Activated CD4-positive, alpha-beta T cell treated with anti-CD3 and anti-CD28 coated beads, Interleukin-2, amount 10 ng/mL, durations not matched to agents 24 days and 14 days (primary cell): ENCODE data around the gene CD53. TPM values are rescaled to one million over a fixed set of nuclear protein-coding genes. Genes with fewer than 3 reads are reported as not detected.
A peak's percentile ranks its signal among the peaks of the same experiment; 100 is the strongest.

ENCODE experiments used
- DNase-seq: peaks from one replicate; pipeline ENCODE4 v3.0.0; 2022
- H3K27ac Mint-ChIP-seq: one replicate; pipeline ENCODE4 v1.8.0; 2022; ENCODE audit warnings: mild to moderate bottlenecking, mixed read lengths
- H3K27me3 Mint-ChIP-seq: one replicate; pipeline ENCODE4 v1.8.0; 2022; ENCODE audit warnings: mixed read lengths
- H3K36me3 Mint-ChIP-seq: one replicate; pipeline ENCODE4 v1.8.0; 2022; ENCODE audit warnings: low read depth, mild to moderate bottlenecking, mixed read lengths
- H3K4me1 Mint-ChIP-seq: one replicate; pipeline ENCODE4 v1.8.0; 2021; ENCODE audit warnings: mixed read lengths
- H3K4me3 Mint-ChIP-seq: one replicate; pipeline ENCODE4 v1.8.0; 2022; ENCODE audit warnings: mild to moderate bottlenecking, moderate library complexity, mixed read lengths
- H3K9me3 Mint-ChIP-seq: one replicate; pipeline ENCODE4 v1.8.0; 2021; ENCODE audit warnings: mixed read lengths
- intact Hi-C: fragments of 100-400 bp; cut with micrococcal nuclease; formaldehyde crosslinking; loops from one replicate; pipeline ENCODE4 v1.15.1; 2023
- total RNA-seq: library from RNA; stranded (reverse); gene quantifications from 2 replicates; pipeline ENCODE4 v1.2.3, GENCODE V29; 2022

Gene CD53
- total RNA-seq, 1 donor from 2014 or later: 185 TPM

DNA sequence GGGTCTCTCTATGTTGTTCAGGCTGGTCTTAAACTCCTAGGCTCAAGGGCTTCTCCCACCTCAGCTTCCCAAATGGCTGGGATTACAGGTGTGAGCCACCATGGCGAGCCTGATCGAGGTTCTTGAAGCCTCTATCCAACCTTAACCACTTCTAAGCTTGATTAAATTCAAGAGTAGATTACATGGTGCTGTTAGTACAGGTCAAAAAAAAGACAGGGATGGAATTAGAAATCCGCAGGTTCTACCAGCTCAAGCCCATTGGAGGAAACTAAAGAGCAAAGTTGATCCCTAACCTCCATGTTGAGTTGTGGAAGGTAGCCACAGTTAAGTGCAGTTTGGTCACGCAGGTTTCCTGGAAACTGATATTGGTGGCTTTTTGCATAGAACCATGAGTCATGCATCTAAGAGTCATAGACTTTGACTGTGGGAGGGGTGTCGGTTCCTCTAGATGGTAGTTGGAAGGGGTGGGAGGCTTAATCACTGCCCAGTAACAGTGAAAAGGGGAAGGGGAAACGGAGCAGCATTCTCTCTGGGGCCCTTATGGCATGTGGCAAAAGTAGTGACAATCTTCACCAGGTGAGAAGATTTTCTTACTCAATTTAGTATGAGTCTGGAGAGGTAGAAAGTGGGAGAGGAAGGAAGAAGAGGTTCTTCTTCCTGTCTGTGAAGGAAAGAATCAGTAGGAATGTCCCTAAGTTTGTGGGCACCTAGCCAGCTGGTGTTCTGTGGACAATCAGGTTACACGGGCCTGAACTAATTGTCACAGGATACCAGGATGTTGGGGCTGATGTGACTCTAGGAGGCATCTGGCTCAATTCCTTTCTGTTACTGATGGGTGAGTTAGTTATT is 7.0 kb downstream of the CD53 start:
- Mint-ChIP-seq H3K27me3 (no peaks in the 10 kb centered on the region), H3K27ac (peak overlapping the region; percentile 99), H3K4me1 (peaks cover 65% of the 10 kb centered on the region), H3K9me3 (peaks cover 3% of the 10 kb centered on the region), H3K36me3 (peaks cover 53% of the 10 kb centered on the region), H3K4me3 (peak overlapping the region; percentile 84)
- DNase-seq: peak; percentile 91
- intact Hi-C loops: loop anchor here (1.0 to 10.0 kb wide), 12 partner anchors 17 to 877 kb away; partner anchors contain the start of genes CEPT1, DDX20, DENND2D and DRAM2

DNA sequence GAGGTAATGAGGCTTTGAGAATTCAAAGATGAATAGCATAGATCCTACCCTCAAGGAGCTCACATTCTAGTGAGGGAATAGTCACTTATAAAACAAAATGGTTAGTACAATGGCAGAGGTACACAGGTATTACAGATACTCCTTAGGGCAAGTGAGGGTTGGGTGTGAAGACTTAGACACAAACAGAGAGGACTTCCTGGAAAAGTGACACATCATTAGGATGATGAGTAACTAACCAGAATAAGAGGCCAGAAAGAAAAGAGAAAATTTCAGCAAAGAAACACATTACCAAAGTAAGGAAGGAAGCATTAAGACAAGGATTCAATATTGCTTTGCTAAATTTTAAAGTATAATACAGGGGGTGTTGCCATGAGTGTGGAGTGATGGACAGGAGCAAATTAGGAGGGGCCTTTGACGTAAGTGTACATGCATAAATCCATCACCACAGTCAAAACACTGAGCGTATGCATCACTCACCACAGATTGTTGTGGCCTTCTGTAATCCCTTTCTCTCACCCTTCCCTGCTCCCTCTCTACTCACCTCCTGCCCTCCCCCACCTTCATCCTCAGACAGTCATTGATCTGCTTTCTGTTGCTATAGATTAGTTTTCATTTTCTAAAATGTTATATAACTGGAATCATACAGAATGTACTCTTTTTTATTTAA is 7.9 kb downstream of the CD53 start:
- DNase-seq: peak; percentile 85
- Mint-ChIP-seq H3K4me1 (peaks cover 62% of the 10 kb centered on the region), H3K36me3 (peaks cover 49% of the 10 kb centered on the region), H3K9me3 (peaks cover 3% of the 10 kb centered on the region), H3K27me3 (no peaks in the 10 kb centered on the region), H3K4me3 (peak overlapping the region; percentile 84), H3K27ac (peak overlapping the region; percentile 99)
- intact Hi-C loops: loop anchor here (1.0 to 5.0 kb wide), 9 partner anchors 8 to 542 kb away; partner anchors contain the start of genes CD53, DENND2D and RBM15

DNA sequence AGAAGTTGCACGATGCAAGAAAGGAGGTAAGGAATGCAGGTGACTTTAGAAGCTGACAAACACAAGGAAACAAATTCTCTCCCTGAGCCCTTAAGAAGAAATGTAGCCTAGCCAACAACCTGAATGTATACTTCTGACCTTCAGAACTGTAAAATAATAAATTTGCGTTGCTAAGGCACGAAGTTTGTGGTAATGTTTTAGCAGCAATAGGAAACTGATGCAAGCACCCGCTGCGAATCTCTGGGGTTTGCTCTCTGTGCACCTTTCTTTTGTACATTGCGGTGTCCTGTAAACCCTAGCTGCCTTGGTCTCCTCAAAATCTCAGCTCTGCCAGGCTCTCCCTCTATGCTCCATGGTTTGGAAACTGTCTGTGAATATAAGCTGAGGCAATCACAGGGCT is 15.1 kb downstream of the CD53 start:
- H3K4me3 Mint-ChIP-seq: peak overlapping the region; percentile 49
- peaks cover 66% of the 10 kb centered on the region for H3K4me1 Mint-ChIP-seq
- no peaks in the 10 kb centered on the region for H3K9me3 Mint-ChIP-seq
- DNase-seq: no peak
- intact Hi-C loops: loop anchor here (1.0 kb wide), 1 partner anchor 13 kb away; no protein-coding TSS in a partner anchor
- peak overlapping the region; percentile 67 for H3K27ac Mint-ChIP-seq
- no peaks in the 10 kb centered on the region for H3K27me3 Mint-ChIP-seq
- peaks cover 57% of the 10 kb centered on the region for H3K36me3 Mint-ChIP-seq

GRCh38 chr1:110888641-110889040 is 15.7 kb downstream of the CD53 start:
- Mint-ChIP-seq H3K27ac (peak overlapping the region; percentile 46), H3K36me3 (peaks cover 60% of the 10 kb centered on the region), H3K4me1 (peaks cover 67% of the 10 kb centered on the region), H3K4me3 (peak overlapping the region; percentile 19), H3K9me3 (no peaks in the 10 kb centered on the region), H3K27me3 (no peaks in the 10 kb centered on the region)
- intact Hi-C loops: loop anchor here (1.0 kb wide), 1 partner anchor 13 kb away; no protein-coding TSS in a partner anchor
- no peak for DNase-seq

- H3K27me3 Mint-ChIP-seq: no peaks in the 10 kb centered on the region
- H3K4me1 Mint-ChIP-seq: peaks cover 73% of the 10 kb centered on the region
- peaks cover 71% of the 10 kb centered on the region for H3K36me3 Mint-ChIP-seq
- no peaks in the 10 kb centered on the region for H3K9me3 Mint-ChIP-seq
- no peak for DNase-seq
- H3K4me3 Mint-ChIP-seq: peak overlapping the region; percentile 47
- H3K27ac Mint-ChIP-seq: peak overlapping the region; percentile 89
- intact Hi-C loops: no loop called here
Observed at GRCh38 chr1:110890474-110891196, 17.7 kb downstream of the CD53 start.

DNA sequence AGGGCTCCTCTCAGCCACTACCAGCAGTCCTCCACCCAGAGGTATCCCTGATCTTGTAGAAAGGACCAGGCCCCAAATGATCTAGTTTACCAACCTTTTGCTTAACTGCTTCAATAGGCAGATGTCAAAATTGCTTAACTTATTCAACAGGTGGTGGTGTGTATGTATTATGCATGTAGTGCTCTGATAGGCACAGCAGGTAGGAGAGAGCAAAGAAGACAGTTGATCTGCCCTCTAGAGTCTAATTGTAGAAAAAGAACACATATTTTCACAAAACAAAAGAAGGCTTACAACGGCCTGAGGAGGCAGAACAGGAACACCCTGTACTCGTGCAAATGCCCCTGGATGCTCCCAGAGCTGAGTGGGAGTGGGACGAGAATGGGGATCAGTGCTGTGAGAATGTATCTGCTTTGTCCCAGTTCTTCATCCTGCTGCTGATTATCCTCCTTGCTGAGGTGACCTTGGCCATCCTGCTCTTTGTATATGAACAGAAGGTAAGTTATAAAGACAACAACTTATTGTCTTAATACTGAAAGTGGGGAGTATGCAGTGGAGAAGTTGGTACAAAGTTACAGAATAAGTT is 21.1 kb downstream of the CD53 start:
- intact Hi-C loops: no loop called here
- Mint-ChIP-seq H3K4me1 (peaks cover 83% of the 10 kb centered on the region), H3K4me3 (peak overlapping the region; percentile 37), H3K36me3 (peaks cover 79% of the 10 kb centered on the region), H3K27ac (peak overlapping the region; percentile 60), H3K9me3 (no peaks in the 10 kb centered on the region), H3K27me3 (no peaks in the 10 kb centered on the region)
- peak; percentile 59 for DNase-seq

DNA sequence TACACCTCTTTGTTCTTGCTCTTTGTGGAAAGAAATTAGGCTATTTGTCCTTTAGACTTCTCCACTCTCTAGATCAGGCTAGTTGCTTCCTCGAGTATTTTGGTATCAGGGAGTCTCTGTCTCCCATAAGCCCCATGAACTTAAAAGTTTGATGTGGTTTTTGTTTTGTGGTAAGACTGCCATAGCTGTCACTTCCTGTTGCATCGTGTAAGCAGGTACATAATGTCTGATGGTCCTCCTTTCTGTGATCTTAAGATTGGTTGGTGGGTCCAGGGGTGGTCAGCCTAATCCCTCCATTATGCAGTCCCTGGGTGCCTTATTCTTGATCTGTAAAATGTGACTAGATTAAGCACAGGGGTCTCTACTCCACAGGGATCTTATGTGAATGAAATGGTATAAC is 23.1 kb downstream of the CD53 start:
- H3K4me3 Mint-ChIP-seq: peak overlapping the region; percentile 57
- no peaks in the 10 kb centered on the region for H3K27me3 Mint-ChIP-seq
- peak; percentile 76 for DNase-seq
- peaks cover 73% of the 10 kb centered on the region for H3K4me1 Mint-ChIP-seq
- peak overlapping the region; percentile 89 for H3K27ac Mint-ChIP-seq
- peaks cover 91% of the 10 kb centered on the region for H3K36me3 Mint-ChIP-seq
- intact Hi-C loops: loop anchor here (2.0 to 5.0 kb wide), 2 partner anchors 15 to 34 kb away; no protein-coding TSS in a partner anchor
- H3K9me3 Mint-ChIP-seq: no peaks in the 10 kb centered on the region

DNA sequence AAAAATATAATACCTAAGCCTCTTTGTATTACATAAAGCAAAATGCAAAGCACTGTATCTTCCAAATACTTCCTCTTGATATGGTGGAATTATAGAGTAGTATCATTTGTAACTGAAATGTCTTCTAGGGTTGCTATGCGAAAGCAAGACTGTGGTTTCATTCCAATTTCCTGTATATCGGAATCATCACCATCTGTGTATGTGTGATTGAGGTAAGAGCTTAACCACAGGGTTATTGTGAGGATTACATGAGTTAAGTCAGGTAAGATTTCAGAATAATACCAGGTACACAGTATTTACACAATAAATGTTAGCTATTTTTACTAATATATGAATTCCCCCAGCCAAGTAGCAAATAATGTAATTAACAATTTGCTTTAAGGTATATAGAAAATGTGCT is 24.7 kb downstream of the CD53 start:
- intact Hi-C loops: loop anchor here (2.0 to 5.0 kb wide), 2 partner anchors 17 to 35 kb away; no protein-coding TSS in a partner anchor
- no peak overlapping the region for H3K4me3 Mint-ChIP-seq
- H3K36me3 Mint-ChIP-seq: peaks cover 90% of the 10 kb centered on the region
- H3K27ac Mint-ChIP-seq: peak overlapping the region; percentile 60
- H3K9me3 Mint-ChIP-seq: no peaks in the 10 kb centered on the region
- H3K4me1 Mint-ChIP-seq: peaks cover 58% of the 10 kb centered on the region
- no peaks in the 10 kb centered on the region for H3K27me3 Mint-ChIP-seq
- DNase-seq: peak; percentile 54

- H3K27ac Mint-ChIP-seq: peak overlapping the region; percentile 46
- DNase-seq: peak; percentile 58
- intact Hi-C loops: loop anchor here (5.0 kb wide), 1 partner anchor 37 kb away; no protein-coding TSS in a partner anchor
- peaks cover 50% of the 10 kb centered on the region for H3K4me1 Mint-ChIP-seq
- no peaks in the 10 kb centered on the region for H3K27me3 Mint-ChIP-seq
- H3K9me3 Mint-ChIP-seq: no peaks in the 10 kb centered on the region
- H3K4me3 Mint-ChIP-seq: no peak overlapping the region
- H3K36me3 Mint-ChIP-seq: peaks cover 89% of the 10 kb centered on the region
Observed at GRCh38 chr1:110898734-110899457, 25.9 kb downstream of the CD53 start.

DNA sequence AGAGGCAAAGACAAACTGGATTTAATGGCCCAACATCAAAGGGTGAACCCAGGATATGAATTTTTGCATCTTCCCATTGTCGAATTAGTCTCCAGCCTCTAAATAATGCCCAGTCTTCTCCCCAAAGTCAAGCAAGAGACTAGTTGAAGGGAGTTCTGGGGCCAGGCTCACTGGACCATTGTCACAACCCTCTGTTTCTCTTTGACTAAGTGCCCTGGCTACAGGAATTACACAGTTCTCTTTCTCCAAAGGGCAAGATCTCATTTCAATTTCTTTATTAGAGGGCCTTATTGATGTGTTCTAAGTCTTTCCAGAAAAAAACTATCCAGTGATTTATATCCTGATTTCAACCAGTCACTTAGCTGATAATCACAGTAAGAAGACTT is 26.5 kb downstream of the CD53 start:
- no peak for DNase-seq
- Mint-ChIP-seq H3K9me3 (no peaks in the 10 kb centered on the region), H3K27ac (peak overlapping the region; percentile 31), H3K27me3 (no peaks in the 10 kb centered on the region), H3K4me1 (peaks cover 44% of the 10 kb centered on the region), H3K36me3 (peaks cover 88% of the 10 kb centered on the region), H3K4me3 (no peak overlapping the region)
- intact Hi-C loops: loop anchor here (5.0 kb wide), 1 partner anchor 37 kb away; no protein-coding TSS in a partner anchor

- Mint-ChIP-seq H3K4me1 (peaks cover 14% of the 10 kb centered on the region), H3K36me3 (peaks cover 70% of the 10 kb centered on the region), H3K27ac (no peak overlapping the region), H3K4me3 (no peak overlapping the region), H3K27me3 (no peaks in the 10 kb centered on the region), H3K9me3 (peaks cover 7% of the 10 kb centered on the region)
- intact Hi-C loops: no loop called here
- peak; percentile 54 for DNase-seq
Observed at GRCh38 chr1:110902820-110903463, 30.0 kb downstream of the CD53 start.

DNA sequence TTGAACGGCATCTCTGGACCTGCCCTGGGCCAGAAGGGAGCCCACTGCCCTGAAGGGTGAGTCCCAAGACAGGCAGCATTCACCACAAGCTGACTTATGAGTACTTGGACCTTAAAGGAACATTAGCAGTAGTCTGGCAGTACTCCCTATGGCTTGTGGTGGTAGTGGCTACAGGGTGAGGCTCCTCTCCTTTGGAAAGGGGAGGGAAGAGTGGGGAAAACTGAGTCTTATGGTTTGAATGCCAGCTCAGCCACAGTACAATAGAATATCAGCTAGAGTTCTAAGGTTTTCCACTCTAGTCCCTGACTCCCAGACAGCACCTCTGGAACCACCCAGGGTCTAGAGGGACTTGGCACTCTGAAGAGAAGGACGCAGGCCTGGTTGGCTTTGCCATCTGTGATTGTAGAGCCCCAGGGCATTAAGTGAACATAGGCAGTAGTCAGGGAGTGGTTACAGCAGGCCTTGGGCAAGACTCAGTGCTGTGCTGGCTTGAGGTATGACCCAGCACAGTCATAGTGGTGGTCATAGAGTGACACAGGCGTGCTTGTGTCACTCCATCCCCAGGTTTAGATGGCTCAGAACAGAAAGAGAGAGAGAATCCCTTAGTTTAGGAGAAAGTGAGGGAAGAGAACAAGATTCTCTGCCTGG is 31.0 kb downstream of the CD53 start:
- peak; percentile 54 for DNase-seq
- Mint-ChIP-seq H3K4me3 (no peak overlapping the region), H3K27ac (peak overlapping the region; percentile 36), H3K27me3 (no peaks in the 10 kb centered on the region), H3K9me3 (peaks cover 17% of the 10 kb centered on the region), H3K4me1 (peaks cover 7% of the 10 kb centered on the region), H3K36me3 (peaks cover 61% of the 10 kb centered on the region)
- intact Hi-C loops: no loop called here
